Panc1 (cell line): ENCODE results near the gene HLA-F. TPM values are rescaled to one million over a fixed set of nuclear protein-coding genes. Genes with fewer than 3 reads are reported as not detected.

Experiments
- ATAC-seq: fragments of 200-7000 bp; cut with Tn5 transposase; 2 replicates; pipeline ENCODE4 v1.9.1; 2020; ENCODE audit warnings: mild to moderate bottlenecking, moderate library complexity
- BruUV-seq: library from RNA; stranded (reverse); fragments of 400-500 nt; replicated peaks from 2 replicates; lab custom pipeline; 2021; lab: Mats Ljungman, UMichigan
- CTCF ChIA-PET: fragments of 300-600 bp; sonication (Branson Sonifier 250); formaldehyde crosslinking; loops from one replicate; lab custom pipeline; 2022; ENCODE audit warnings: antibody characterized with exemption; lab: Charles Lee
- POLR2A ChIA-PET: fragments of 300-600 bp; sonication (Branson Sonifier 250); formaldehyde crosslinking; loops from one replicate; lab custom pipeline; 2022; ENCODE audit warnings: antibody characterized with exemption; lab: Charles Lee
- DNase-seq: peaks from one replicate; pipeline ENCODE4 v3.0.0-alpha.2; 2010; ENCODE audit warnings: low read depth, low spot score
- H3K27ac ChIP-seq: 2 replicates; pipeline ENCODE4 v1.5.1; 2011; ENCODE audit warnings: mild to moderate bottlenecking, low read length, inconsistent platforms
- H3K27me3 ChIP-seq: fragments of 200-500 bp; sonication (Bioruptor generic); 2 replicates; pipeline ENCODE4 v1.6.0; 2014; ENCODE audit warnings: low read length, inconsistent platforms; ENCODE audit not compliant: control insufficient read depth, insufficient read depth
- H3K36me3 ChIP-seq: fragments of 200-500 bp; sonication (Bioruptor generic); 2 replicates; pipeline ENCODE4 v1.5.1; 2014; ENCODE audit warnings: inconsistent platforms, mild to moderate bottlenecking, low read length, moderate library complexity; ENCODE audit not compliant: control insufficient read depth, insufficient read depth
- H3K4me1 ChIP-seq: 2 replicates; pipeline ENCODE4 v1.5.1; 2011; ENCODE audit warnings: inconsistent platforms, mild to moderate bottlenecking, low read length, moderate library complexity; ENCODE audit not compliant: control insufficient read depth, insufficient read depth
- H3K4me3 ChIP-seq, 2 experiments: 2 replicates each; pipeline ENCODE4 v1.5.1; 2011 to 2012; ENCODE audit warnings: low read depth in 2 of 2, low read length in 2 of 2, mild to moderate bottlenecking in 2 of 2, inconsistent platforms in 1 of 2, moderate library complexity in 1 of 2
- H3K9me3 ChIP-seq: fragments of 200-500 bp; sonication (Bioruptor generic); 2 replicates; pipeline ENCODE4 v1.5.1; 2014; ENCODE audit warnings: low read depth, mild to moderate bottlenecking, inconsistent platforms, low read length, moderate library complexity; ENCODE audit not compliant: control insufficient read depth, insufficient read depth
- CTCF ChIP-seq: fragments of 450-650 bp; IDR thresholded peaks from 2 replicates; pipeline ENCODE4 v1.5.1; 2017; ENCODE audit warnings: mild to moderate bottlenecking
- POLR2AphosphoS5 ChIP-seq: IDR thresholded peaks from 2 replicates; pipeline ENCODE4 v1.6.1; 2012; ENCODE audit warnings: mild to moderate bottlenecking, low read depth, low read length, moderate library complexity
- REST ChIP-seq, 2 experiments: IDR thresholded peaks; 2 replicates each; pipeline ENCODE4 v1.6.1; 2011 to 2012; ENCODE audit warnings: low read depth in 2 of 2, control low read depth in 1 of 2, low read length in 1 of 2, mild to moderate bottlenecking in 1 of 2, moderate library complexity in 1 of 2; ENCODE audit not compliant: insufficient read depth in 1 of 2
- SIN3A ChIP-seq: IDR thresholded peaks from 2 replicates; pipeline ENCODE4 v1.6.1; 2012; ENCODE audit warnings: low read depth, mild to moderate bottlenecking, low read length, moderate library complexity, borderline replicate concordance; ENCODE audit not compliant: insufficient read depth
- TCF7L2 ChIP-seq: IDR thresholded peaks from 2 replicates; pipeline ENCODE4 v1.6.1; 2011; ENCODE audit warnings: mild to moderate bottlenecking, low read depth, low read length, inconsistent platforms
- in situ Hi-C: cut with HindIII; loops from 2 replicates; pipeline ENCODE4 v1.10.0; 2016; ENCODE audit warnings: low sequenced_read_pairs, low pct_unique_long_range_greater_than_20kb
- intact Hi-C: fragments of 100-400 bp; cut with micrococcal nuclease; formaldehyde crosslinking; loops from one replicate; pipeline ENCODE4 v1.10.0; 2022; ENCODE audit not compliant: unreplicated experiment
- total RNA-seq: library from RNA; stranded (reverse); gene quantifications from one replicate; pipeline ENCODE4 v1.2.1, GENCODE V29; 2021; ENCODE audit not compliant: unreplicated experiment

HLA-F gene
- total RNA-seq, 1 experiment from 2014 or later, result 7.5 TPM

- Histone ChIP-seq H3K36me3 (no peaks in the 10 kb centered on the region), H3K27ac (no peak overlapping the region), H3K9me3 (no peaks in the 10 kb centered on the region), H3K27me3 (peaks cover 16% of the 10 kb centered on the region), H3K4me3 (no peak overlapping the region), H3K4me1 (no peaks in the 10 kb centered on the region)
- intact Hi-C loops (no loop called here), in situ Hi-C loops (no loop called here)
- ChIA-PET CTCF (no interaction called here), POLR2A (no interaction called here)
- TF ChIP-seq POLR2AphosphoS5 (no peak), CTCF (no peak), TCF7L2 (no peak), SIN3A (no peak), REST (IDR thresholded peaks at IDR 0.05; ENCODE audit: insufficient read depth in 1 of 2, low read depth in 2 of 2, low read length in 1 of 2) (no peak)
- no peak for DNase-seq
- no TSS peak for BruUV-seq
- no peak for ATAC-seq
Observed at GRCh38 chr6:29709188-29709587, 14.0 kb upstream of the HLA-F start.

GRCh38 chr6:29710281-29710941 lies 12.8 kb upstream of the HLA-F start:
- ATAC-seq, result no peak
- Histone ChIP-seq H3K27me3 (peaks cover 18% of the 10 kb centered on the region), H3K36me3 (no peaks in the 10 kb centered on the region), H3K4me3 (no peak overlapping the region), H3K4me1 (no peaks in the 10 kb centered on the region), H3K9me3 (no peaks in the 10 kb centered on the region), H3K27ac (no peak overlapping the region)
- no peak for DNase-seq
- in situ Hi-C loops, result no loop called here
- ChIA-PET POLR2A (no interaction called here), CTCF (no interaction called here)
- TF ChIP-seq REST (IDR thresholded peaks at IDR 0.05; ENCODE audit: insufficient read depth in 1 of 2, low read depth in 2 of 2, low read length in 1 of 2) (no peak), SIN3A (no peak), POLR2AphosphoS5 (no peak), TCF7L2 (no peak), CTCF (no peak)
- BruUV-seq, result no TSS peak
- intact Hi-C loops, result no loop called here
